Measurements from ENCODE around the gene CTSA.
"Not testable (repeated sequence)": the region's sequence is repeated elsewhere in the genome, so short reads cannot be mapped to it uniquely, and the experiment has no call there.

The CTSA gene

DNA sequence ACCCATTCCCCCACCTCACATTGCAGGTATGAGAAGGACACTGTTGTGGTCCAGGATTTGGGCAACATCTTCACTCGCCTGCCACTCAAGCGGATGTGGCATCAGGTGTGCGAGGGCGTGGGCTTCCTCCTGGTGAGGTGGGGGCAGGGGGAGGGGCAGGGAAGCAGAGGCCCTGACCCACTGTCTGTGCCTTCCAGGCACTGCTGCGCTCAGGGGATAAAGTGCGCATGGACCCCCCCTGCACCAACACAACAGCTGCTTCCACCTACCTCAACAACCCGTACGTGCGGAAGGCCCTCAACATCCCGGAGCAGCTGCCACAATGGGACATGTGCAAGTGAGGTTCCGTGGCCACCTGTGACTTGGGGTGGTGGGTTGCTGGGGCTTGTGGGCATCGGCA lies 3.7 kb downstream of the CTSA start:
- no peak for DNase-seq (ENCODE audit: low read depth in 2 of 2)
- TF ChIP-seq, protein P1, sequence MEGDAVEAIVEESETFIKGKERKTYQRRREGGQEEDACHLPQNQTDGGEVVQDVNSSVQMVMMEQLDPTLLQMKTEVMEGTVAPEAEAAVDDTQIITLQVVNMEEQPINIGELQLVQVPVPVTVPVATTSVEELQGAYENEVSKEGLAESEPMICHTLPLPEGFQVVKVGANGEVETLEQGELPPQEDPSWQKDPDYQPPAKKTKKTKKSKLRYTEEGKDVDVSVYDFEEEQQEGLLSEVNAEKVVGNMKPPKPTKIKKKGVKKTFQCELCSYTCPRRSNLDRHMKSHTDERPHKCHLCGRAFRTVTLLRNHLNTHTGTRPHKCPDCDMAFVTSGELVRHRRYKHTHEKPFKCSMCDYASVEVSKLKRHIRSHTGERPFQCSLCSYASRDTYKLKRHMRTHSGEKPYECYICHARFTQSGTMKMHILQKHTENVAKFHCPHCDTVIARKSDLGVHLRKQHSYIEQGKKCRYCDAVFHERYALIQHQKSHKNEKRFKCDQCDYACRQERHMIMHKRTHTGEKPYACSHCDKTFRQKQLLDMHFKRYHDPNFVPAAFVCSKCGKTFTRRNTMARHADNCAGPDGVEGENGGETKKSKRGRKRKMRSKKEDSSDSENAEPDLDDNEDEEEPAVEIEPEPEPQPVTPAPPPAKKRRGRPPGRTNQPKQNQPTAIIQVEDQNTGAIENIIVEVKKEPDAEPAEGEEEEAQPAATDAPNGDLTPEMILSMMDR (IDR thresholded peaks at IDR 0.05; ENCODE audit: low read depth, low read length) = no peak
- H3K4me3 ChIP-seq (replicated peaks in 1 of 2; ENCODE audit: low read depth in 2 of 2, low read length in 2 of 2) = no peak overlapping the region

DNA sequence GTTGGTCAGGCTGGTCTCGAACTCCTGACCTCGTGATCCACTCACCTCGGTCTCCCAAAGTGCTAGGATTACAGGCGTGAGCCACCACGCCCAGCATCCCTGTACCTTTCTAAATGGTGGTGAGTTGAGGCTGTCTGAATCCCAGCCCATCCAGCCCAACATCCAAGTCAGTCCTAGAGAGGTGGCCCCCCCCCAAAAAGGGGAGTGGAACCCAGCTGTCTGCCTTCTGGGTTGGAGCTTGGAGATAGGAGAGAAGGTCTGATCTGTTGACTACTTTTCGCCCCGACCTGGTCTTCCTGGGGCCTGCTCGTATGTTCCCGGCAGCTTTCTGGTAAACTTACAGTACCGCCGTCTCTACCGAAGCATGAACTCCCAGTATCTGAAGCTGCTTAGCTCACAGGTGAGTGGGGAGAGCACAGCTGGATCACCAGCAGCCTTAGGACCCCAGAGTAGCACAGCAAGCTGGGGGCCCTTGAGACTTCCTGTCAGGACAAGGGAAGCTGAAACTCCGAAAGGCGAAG lies 5.6 kb downstream of the CTSA start:
- no peak overlapping the region for H3K4me3 ChIP-seq (replicated peaks in 1 of 2; ENCODE audit: low read depth in 2 of 2, low read length in 2 of 2)
- no peak for DNase-seq (ENCODE audit: low read depth in 2 of 2)
- TF ChIP-seq, protein P1 (IDR thresholded peaks at IDR 0.05; ENCODE audit: low read depth, low read length) = no peak

DNA sequence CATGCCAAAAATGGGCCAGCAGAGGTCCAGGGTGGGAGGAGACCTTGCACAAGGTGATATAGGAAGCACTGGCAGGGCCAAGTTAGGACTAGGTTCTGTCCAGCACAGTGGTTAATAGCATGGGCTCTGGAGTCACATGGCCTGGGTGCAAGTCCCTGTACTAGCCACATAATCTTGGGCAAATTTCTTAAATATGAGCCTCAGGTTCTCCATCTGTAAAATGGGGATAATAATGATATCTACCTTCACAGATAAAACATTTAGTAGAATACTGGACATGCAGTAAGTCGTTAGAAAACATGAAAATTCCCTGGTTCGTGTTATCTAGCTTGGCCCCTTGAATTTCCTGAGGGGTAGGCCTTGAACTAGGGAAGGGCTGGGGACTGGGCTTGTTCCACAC lies 6.2 kb downstream of the CTSA start:
- no peak for DNase-seq (ENCODE audit: low read depth in 2 of 2)
- TF ChIP-seq, protein P1 (IDR thresholded peaks at IDR 0.05; ENCODE audit: low read depth, low read length) = no peak
- H3K4me3 ChIP-seq (replicated peaks in 1 of 2; ENCODE audit: low read depth in 2 of 2, low read length in 2 of 2) = no peak overlapping the region

DNA sequence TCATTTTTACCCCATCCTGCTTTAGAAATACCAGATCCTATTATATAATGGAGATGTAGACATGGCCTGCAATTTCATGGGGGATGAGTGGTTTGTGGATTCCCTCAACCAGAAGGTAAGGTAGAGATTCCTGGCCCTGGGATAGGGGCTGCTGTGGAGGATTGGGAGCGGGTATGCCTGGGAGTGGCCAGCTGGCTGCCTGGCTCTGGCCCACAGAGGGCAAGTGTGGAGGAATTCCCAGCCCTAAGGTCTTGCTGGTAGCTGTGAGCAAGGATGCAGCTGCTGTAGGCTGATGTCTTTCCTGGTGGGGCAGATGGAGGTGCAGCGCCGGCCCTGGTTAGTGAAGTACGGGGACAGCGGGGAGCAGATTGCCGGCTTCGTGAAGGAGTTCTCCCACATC lies 6.6 kb downstream of the CTSA start:
- no peak for DNase-seq (ENCODE audit: low read depth in 2 of 2)

DNA sequence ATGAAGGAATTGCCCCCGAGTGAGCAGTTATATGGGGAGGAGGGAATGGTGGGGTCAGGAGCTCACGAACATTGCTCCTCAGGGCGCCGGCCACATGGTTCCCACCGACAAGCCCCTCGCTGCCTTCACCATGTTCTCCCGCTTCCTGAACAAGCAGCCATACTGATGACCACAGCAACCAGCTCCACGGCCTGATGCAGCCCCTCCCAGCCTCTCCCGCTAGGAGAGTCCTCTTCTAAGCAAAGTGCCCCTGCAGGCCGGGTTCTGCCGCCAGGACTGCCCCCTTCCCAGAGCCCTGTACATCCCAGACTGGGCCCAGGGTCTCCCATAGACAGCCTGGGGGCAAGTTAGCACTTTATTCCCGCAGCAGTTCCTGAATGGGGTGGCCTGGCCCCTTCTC lies 7.2 kb downstream of the CTSA start:
- no peak overlapping the region for H3K4me3 ChIP-seq (replicated peaks in 1 of 2; ENCODE audit: low read depth in 2 of 2, low read length in 2 of 2)
- TF ChIP-seq, protein P1 (IDR thresholded peaks at IDR 0.05; ENCODE audit: low read depth, low read length) = no peak
- no peak for DNase-seq (ENCODE audit: low read depth in 2 of 2)

More for the DNA sequence above, 6.6 kb downstream of the CTSA start:
- TF ChIP-seq, protein P1 (IDR thresholded peaks at IDR 0.05; ENCODE audit: low read depth, low read length) = no peak
- H3K4me3 ChIP-seq (replicated peaks in 1 of 2; ENCODE audit: low read depth in 2 of 2, low read length in 2 of 2) = no peak overlapping the region

DNA sequence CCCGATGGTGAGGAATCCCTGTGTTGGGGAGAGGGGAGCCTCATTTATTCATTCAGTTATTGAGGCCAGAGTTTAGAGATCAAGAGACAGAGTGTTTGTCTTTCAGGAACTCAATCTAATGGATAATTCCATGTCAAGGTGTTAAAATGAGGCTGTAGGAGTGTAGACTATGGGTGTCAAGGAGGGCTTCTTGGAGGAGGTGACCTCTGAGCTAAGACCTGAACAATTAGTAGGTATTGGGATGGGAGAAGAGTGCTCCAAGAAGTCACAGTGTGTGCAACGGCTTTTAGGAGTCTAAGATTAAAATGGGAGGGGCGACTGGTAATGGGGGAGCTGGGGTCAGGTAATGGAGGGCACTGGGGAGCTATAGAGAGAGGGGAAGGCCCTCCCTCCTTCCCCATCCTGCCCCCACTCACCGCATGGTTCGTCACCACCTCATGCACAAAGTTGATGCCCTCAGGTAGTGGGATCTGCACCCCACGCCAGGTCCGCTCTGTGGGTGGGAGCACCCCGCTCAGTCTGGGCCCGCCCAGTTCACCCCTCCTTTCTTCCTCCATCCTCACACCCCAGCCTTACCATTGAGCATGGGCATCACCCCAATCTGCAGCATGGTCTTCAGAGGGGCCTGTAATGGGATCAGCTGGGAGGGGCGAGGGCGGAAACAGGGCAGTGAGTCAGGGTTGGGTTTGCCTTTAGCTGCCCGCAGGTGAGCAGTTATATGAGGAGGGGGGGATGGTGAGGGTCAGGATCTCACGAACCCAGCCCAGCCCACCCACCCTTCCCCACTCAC lies 8.1 kb downstream of the CTSA start:
- no peak overlapping the region for H3K4me3 ChIP-seq (replicated peaks in 1 of 2; ENCODE audit: low read depth in 2 of 2, low read length in 2 of 2)
- no peak for DNase-seq (ENCODE audit: low read depth in 2 of 2)
- TF ChIP-seq, protein P1 (IDR thresholded peaks at IDR 0.05; ENCODE audit: low read depth, low read length) = no peak

DNA sequence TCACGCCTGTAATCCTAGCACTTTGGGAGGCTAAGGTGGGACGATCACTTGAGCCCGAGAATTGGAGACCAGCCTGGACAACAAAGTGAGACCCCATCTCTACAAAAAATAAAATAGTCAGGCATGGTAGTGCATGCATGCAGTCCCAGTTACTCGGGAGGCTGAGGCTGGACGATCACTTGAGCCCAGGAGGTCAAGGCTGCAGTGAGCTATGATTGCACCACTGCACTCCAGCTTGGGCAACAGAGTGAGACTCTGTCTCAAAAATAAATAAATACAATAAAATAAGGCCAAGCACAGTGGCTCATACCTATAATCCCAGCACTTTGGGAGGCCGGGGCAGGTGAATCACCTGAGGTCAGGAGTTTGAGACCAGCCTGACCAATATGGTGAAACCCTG lies 10.2 kb downstream of the CTSA start:
- H3K4me3 ChIP-seq (replicated peaks in 1 of 2; ENCODE audit: low read depth in 2 of 2, low read length in 2 of 2); DNase-seq (ENCODE audit: low read depth in 2 of 2): not testable (repeated sequence)
